ENCODE data around the gene TGFBR3. TPM values are rescaled to one million over a fixed set of nuclear protein-coding genes. Genes with fewer than 3 reads are reported as not detected.

The TGFBR3 gene
- total RNA-seq, 1 experiment from 2014 or later = 2.4 TPM

- H2BK20ac ChIP-seq (ENCODE audit: low read depth, low read length, poor library complexity, severe bottlenecking) = no peak overlapping the region
- H3K79me1 ChIP-seq (ENCODE audit: insufficient read depth, low read depth, low read length, poor library complexity, severe bottlenecking) = no peaks in the 10 kb centered on the region
- H3K4me2 ChIP-seq (ENCODE audit: insufficient read depth, insufficient read length, low read length) = no peak overlapping the region
- H2BK15ac ChIP-seq (ENCODE audit: low read depth, low read length) = no peak overlapping the region
- H3K4ac ChIP-seq (ENCODE audit: low read depth, low read length) = no peak overlapping the region
- H3T11ph ChIP-seq (ENCODE audit: low read length) = no peak overlapping the region
- no peaks in the 10 kb centered on the region for H4K20me1 ChIP-seq (ENCODE audit: control insufficient read depth, insufficient read depth, insufficient read length)
- TF ChIP-seq, protein P1, sequence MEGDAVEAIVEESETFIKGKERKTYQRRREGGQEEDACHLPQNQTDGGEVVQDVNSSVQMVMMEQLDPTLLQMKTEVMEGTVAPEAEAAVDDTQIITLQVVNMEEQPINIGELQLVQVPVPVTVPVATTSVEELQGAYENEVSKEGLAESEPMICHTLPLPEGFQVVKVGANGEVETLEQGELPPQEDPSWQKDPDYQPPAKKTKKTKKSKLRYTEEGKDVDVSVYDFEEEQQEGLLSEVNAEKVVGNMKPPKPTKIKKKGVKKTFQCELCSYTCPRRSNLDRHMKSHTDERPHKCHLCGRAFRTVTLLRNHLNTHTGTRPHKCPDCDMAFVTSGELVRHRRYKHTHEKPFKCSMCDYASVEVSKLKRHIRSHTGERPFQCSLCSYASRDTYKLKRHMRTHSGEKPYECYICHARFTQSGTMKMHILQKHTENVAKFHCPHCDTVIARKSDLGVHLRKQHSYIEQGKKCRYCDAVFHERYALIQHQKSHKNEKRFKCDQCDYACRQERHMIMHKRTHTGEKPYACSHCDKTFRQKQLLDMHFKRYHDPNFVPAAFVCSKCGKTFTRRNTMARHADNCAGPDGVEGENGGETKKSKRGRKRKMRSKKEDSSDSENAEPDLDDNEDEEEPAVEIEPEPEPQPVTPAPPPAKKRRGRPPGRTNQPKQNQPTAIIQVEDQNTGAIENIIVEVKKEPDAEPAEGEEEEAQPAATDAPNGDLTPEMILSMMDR (conservative IDR thresholded peaks at IDR 0.05) = no peak
- Mint-ChIP-seq H3K27ac (no peak overlapping the region), H3K9me3 (no peaks in the 10 kb centered on the region; a peak in 1 of 5 replicates), H3K27me3 (ENCODE audit: low read depth) (no peaks in the 10 kb centered on the region), H3K4me3 (no peak overlapping the region), H3K36me3 (ENCODE audit: insufficient read depth in 1 of 3, low read depth in 3 of 3) (no peaks in the 10 kb centered on the region), H3K4me1 (peaks cover 16 to 31% of the 10 kb centered on the region in 2 experiments)
- H2BK5ac ChIP-seq (ENCODE audit: insufficient read length, low read length) = no peak overlapping the region
- no peak overlapping the region for H4K5ac ChIP-seq (ENCODE audit: insufficient read length, low read depth, low read length)
- H4K91ac ChIP-seq (ENCODE audit: insufficient read length, low read depth, low read length) = no peak overlapping the region
- no peak overlapping the region for H2AFZ ChIP-seq (ENCODE audit: low read length)
- WGBS (ENCODE audit: extremely low coverage, insufficient read length, low lambda C conversion rate) = no CpG with 5 or more reads among the region's 1 CpG
- H3K4me1 ChIP-seq (ENCODE audit: insufficient read depth, low read length) = peaks cover 2% of the 10 kb centered on the region
- no peaks in the 10 kb centered on the region for H3K23me2 ChIP-seq (ENCODE audit: insufficient read length, low read depth, low read length, poor library complexity, severe bottlenecking)
- no peak overlapping the region for H3K23ac ChIP-seq (ENCODE audit: insufficient read length, low read depth, low read length)
- no peak overlapping the region for H4K8ac ChIP-seq (replicated peaks; ENCODE audit: insufficient read length, low read depth, low read length)
- H3K9me3 ChIP-seq (ENCODE audit: control insufficient read depth, low read depth, low read length) = no peaks in the 10 kb centered on the region
- H2BK120ac ChIP-seq (ENCODE audit: low read depth, low read length, poor library complexity, severe bottlenecking) = no peak overlapping the region
- no peak overlapping the region for H3K56ac ChIP-seq (ENCODE audit: insufficient read length, low read depth, low read length)
- H3K79me2 ChIP-seq (ENCODE audit: insufficient read depth, low read length) = no peaks in the 10 kb centered on the region
- no peak overlapping the region for H2AK5ac ChIP-seq (ENCODE audit: insufficient read length, low read length)
- no peak overlapping the region for H3K14ac ChIP-seq (ENCODE audit: insufficient read depth, low read length)
- H3K27me3 ChIP-seq (ENCODE audit: insufficient read depth, low read length) = no peaks in the 10 kb centered on the region
- no peak for DNase-seq
- no peak overlapping the region for H3K9ac ChIP-seq (ENCODE audit: extremely low read depth, insufficient read length, low read length)
- H2BK12ac ChIP-seq (ENCODE audit: insufficient read length, low read depth, low read length) = no peak overlapping the region
- no peak overlapping the region for H3K27ac ChIP-seq (ENCODE audit: insufficient read length, low read depth, low read length)
- H3K18ac ChIP-seq (ENCODE audit: insufficient read length, low read depth, low read length) = no peak overlapping the region
These were observed 69.9 kb downstream of the TGFBR3 start for GRCh38 chr1:91816031-91816430.
